Measurements from ENCODE around the gene CDC42SE2. TPM values are rescaled to one million over a fixed set of nuclear protein-coding genes. Genes with fewer than 3 reads are reported as not detected.

Gene CDC42SE2
- polyA plus RNA-seq, 1 experiment: 6.7 TPM

GRCh38 chr5:131289738-131290137 lies 25.9 kb downstream of the CDC42SE2 start:
- POLR2A ChIA-PET: no interaction called here
- no peak for TF ChIP-seq CTCF (IDR thresholded peaks at IDR 0.05; ENCODE audit: insufficient read depth, low read depth, low read length)
- CTCF ChIA-PET: no interaction called here
- Histone ChIP-seq H3K4me3 (ENCODE audit: low read depth, low read length) (no peak overlapping the region), H3K27me3 (ENCODE audit: control insufficient read depth, insufficient read depth, low read length) (no peaks in the 10 kb centered on the region), H3K36me3 (ENCODE audit: control insufficient read depth, insufficient read depth, low read length) (no peaks in the 10 kb centered on the region)
- DNase-seq (ENCODE audit: low read depth): no peak

GRCh38 chr5:131296213-131296672 lies 32.4 kb downstream of the CDC42SE2 start:
- POLR2A ChIA-PET: no interaction called here

GRCh38 chr5:131297886-131298285 lies 34.0 kb downstream of the CDC42SE2 start:
- no peak overlapping the region for H3K4me3 ChIP-seq (ENCODE audit: low read depth, low read length)
- ChIA-PET POLR2A (no interaction called here), CTCF (no interaction called here)
- no peaks in the 10 kb centered on the region for H3K36me3 ChIP-seq (ENCODE audit: control insufficient read depth, insufficient read depth, low read length)
- no peak for DNase-seq (ENCODE audit: low read depth)
- no peak for TF ChIP-seq CTCF (IDR thresholded peaks at IDR 0.05; ENCODE audit: insufficient read depth, low read depth, low read length)
- no peaks in the 10 kb centered on the region for H3K27me3 ChIP-seq (ENCODE audit: control insufficient read depth, insufficient read depth, low read length)

More at GRCh38 chr5:131296213-131296672, 32.4 kb downstream of the CDC42SE2 start:
- CTCF ChIA-PET: no interaction called here
- no peaks in the 10 kb centered on the region for H3K27me3 ChIP-seq (ENCODE audit: control insufficient read depth, insufficient read depth, low read length)
- no peak overlapping the region for H3K4me3 ChIP-seq (ENCODE audit: low read depth, low read length)
- DNase-seq (ENCODE audit: low read depth): no peak
- H3K36me3 ChIP-seq (ENCODE audit: control insufficient read depth, insufficient read depth, low read length): no peaks in the 10 kb centered on the region
- TF ChIP-seq CTCF (IDR thresholded peaks at IDR 0.05; ENCODE audit: insufficient read depth, low read depth, low read length): no peak

GRCh38 chr5:131299465-131299864 lies 35.6 kb downstream of the CDC42SE2 start:
- no peak for DNase-seq (ENCODE audit: low read depth)
- no peak overlapping the region for H3K4me3 ChIP-seq (ENCODE audit: low read depth, low read length)
- no peak for TF ChIP-seq CTCF (IDR thresholded peaks at IDR 0.05; ENCODE audit: insufficient read depth, low read depth, low read length)
- CTCF ChIA-PET: no interaction called here
- no peaks in the 10 kb centered on the region for H3K27me3 ChIP-seq (ENCODE audit: control insufficient read depth, insufficient read depth, low read length)
- POLR2A ChIA-PET: interaction anchor here (0.6 kb wide), 1 partner anchor 66 kb away, joined by 4 read pairs; no protein-coding TSS in a partner anchor
- H3K36me3 ChIP-seq (ENCODE audit: control insufficient read depth, insufficient read depth, low read length): no peaks in the 10 kb centered on the region

- TF ChIP-seq CTCF (IDR thresholded peaks at IDR 0.05; ENCODE audit: insufficient read depth, low read depth, low read length): no peak
- ChIA-PET POLR2A (no interaction called here), CTCF (no interaction called here)
- H3K36me3 ChIP-seq (ENCODE audit: control insufficient read depth, insufficient read depth, low read length): no peaks in the 10 kb centered on the region
- H3K4me3 ChIP-seq (ENCODE audit: low read depth, low read length): no peak overlapping the region
- H3K27me3 ChIP-seq (ENCODE audit: control insufficient read depth, insufficient read depth, low read length): no peaks in the 10 kb centered on the region
- no peak for DNase-seq (ENCODE audit: low read depth)
These were observed 38.7 kb downstream of the CDC42SE2 start for GRCh38 chr5:131302506-131302905.

All from BJ (cell line).